ENCODE data around the gene AGER. TPM values are rescaled to one million over a fixed set of nuclear protein-coding genes. Genes with fewer than 3 reads are reported as not detected.

The AGER gene
- total and polyA plus RNA-seq, 9 of the 15 experiments (the other 6 are each of a cell fraction or from before 2014, with no cell fraction given) = 1.2 to 11.5 (median 4.1) TPM

DNA sequence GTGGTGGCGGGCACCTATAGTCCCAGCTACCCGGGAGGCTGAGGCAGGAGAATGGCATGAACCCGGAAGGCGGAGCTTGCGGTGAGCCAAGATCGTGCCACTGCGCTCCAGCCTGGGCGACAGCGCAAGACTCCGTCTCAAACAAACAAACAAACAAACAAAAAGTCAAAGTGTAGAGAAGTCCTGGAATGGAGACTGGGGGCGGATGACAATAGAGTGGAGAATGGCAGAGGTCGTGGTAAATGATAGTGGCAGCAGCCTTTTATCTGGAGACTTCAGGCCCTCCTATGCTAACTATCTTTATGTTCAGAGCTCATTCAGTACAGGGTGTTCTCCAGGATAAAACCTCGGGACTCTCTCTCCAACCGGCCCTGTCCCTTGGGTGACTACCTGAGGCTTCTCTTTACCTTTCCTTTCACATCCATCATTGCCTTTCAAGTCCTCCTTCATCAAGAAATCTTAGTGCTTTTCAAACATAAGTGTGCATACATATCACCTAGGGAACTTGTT, 52.6 kb downstream of the AGER start (continued):
- 0 out of 2 replicates have a peak, but pooled peaks have one; percentile 16 for TF ChIP-seq NKRF (IDR thresholded peaks at IDR 0.05; ENCODE audit: borderline replicate concordance)
- peak; percentile 80 for TF ChIP-seq ZNF274 (IDR thresholded peaks at IDR 0.05; ENCODE audit: borderline replicate concordance, low read depth, low read length)
- TF ChIP-seq TARDBP (IDR thresholded peaks at IDR 0.05) = peak; percentile 97
- TF ChIP-seq, protein P1, sequence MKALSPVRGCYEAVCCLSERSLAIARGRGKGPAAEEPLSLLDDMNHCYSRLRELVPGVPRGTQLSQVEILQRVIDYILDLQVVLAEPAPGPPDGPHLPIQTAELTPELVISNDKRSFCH (CRISPR knock-in tag; IDR thresholded peaks at IDR 0.05) = no peak
- TF ChIP-seq, protein P1 (tag; IDR thresholded peaks at IDR 0.05) = peak; percentile 85
- TF ChIP-seq SLC30A9 (CRISPR knock-in tag; IDR thresholded peaks at IDR 0.05) = no peak
- no peak for TF ChIP-seq PHB (CRISPR knock-in tag; IDR thresholded peaks at IDR 0.05)
- TF ChIP-seq LCOR (CRISPR knock-in tag; IDR thresholded peaks at IDR 0.05) = no peak
- TF ChIP-seq ZFP30 (CRISPR knock-in tag; IDR thresholded peaks at IDR 0.05; ENCODE audit: borderline replicate concordance) = no peak
- peak; percentile 99 for TF ChIP-seq PML (IDR thresholded peaks at IDR 0.05; ENCODE audit: low read length)
- TF ChIP-seq ZC3H4 (CRISPR knock-in tag; IDR thresholded peaks at IDR 0.05; ENCODE audit: borderline replicate concordance) = no peak
- no peak for TF ChIP-seq ILF3 (IDR thresholded peaks at IDR 0.05; ENCODE audit: borderline replicate concordance)
- TF ChIP-seq, protein P2, sequence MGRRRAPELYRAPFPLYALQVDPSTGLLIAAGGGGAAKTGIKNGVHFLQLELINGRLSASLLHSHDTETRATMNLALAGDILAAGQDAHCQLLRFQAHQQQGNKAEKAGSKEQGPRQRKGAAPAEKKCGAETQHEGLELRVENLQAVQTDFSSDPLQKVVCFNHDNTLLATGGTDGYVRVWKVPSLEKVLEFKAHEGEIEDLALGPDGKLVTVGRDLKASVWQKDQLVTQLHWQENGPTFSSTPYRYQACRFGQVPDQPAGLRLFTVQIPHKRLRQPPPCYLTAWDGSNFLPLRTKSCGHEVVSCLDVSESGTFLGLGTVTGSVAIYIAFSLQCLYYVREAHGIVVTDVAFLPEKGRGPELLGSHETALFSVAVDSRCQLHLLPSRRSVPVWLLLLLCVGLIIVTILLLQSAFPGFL (CRISPR knock-in tag; IDR thresholded peaks at IDR 0.05) = no peak
- TF ChIP-seq ZFX (CRISPR knock-in tag; IDR thresholded peaks at IDR 0.05) = 0 out of 2 replicates have a peak, but pooled peaks have one; percentile 18
- TF ChIP-seq FOXJ2 (tag; IDR thresholded peaks at IDR 0.05) = 0 out of 2 replicates have a peak, but pooled peaks have one; percentile 38
- no peak for TF ChIP-seq STAT6 (CRISPR knock-in tag; IDR thresholded peaks at IDR 0.05)
- TF ChIP-seq GTF2B (IDR thresholded peaks at IDR 0.05; ENCODE audit: extremely low read depth, insufficient read length) = no peak
- TF ChIP-seq, protein P3, sequence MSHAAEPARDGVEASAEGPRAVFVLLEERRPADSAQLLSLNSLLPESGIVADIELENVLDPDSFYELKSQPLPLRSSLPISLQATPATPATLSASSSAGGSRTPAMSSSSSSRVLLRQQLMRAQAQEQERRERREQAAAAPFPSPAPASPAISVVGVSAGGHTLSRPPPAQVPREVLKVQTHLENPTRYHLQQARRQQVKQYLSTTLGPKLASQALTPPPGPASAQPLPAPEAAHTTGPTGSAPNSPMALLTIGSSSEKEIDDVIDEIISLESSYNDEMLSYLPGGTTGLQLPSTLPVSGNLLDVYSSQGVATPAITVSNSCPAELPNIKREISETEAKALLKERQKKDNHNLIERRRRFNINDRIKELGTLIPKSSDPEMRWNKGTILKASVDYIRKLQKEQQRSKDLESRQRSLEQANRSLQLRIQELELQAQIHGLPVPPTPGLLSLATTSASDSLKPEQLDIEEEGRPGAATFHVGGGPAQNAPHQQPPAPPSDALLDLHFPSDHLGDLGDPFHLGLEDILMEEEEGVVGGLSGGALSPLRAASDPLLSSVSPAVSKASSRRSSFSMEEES (CRISPR knock-in tag; IDR thresholded peaks at IDR 0.05) = no peak
- peak; percentile 91 for TF ChIP-seq MYNN (IDR thresholded peaks at IDR 0.05)
- TF ChIP-seq MYNN (CRISPR knock-in tag; IDR thresholded peaks at IDR 0.05) = no peak
- TF ChIP-seq HNRNPL (IDR thresholded peaks at IDR 0.05; ENCODE audit: low read depth, low read length) = no peak
- no peak for TF ChIP-seq RFX1 (IDR thresholded peaks at IDR 0.05)
